Measurements from ENCODE around the gene RETSAT.

Gene RETSAT

DNA sequence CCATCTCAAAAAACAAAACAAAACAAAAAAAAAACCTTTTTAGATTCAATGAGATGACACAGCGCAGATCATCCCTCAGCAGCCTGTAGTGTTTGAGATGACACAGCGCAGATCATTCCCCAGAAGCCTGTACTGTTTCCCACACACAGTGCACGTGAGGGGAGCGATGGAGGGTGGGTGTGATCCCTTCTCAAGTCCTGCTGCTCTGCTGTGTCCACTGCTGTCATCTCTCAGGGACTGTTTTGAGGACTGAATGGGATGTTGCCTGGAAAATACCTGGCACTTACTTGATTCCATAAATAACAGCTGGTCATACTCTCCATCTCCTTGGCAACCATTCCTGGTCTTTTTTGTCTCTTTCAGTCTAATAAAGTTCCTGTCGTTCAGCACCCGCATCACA, 52.2 kb downstream of the RETSAT start:
- no peak for DNase-seq

All from NCI-H524 treated with DMSO at 0.1 percent for 48 hours (cell line).